NCI-H2196 treated with DMSO at 0.1 percent for 48 hours (cell line): Measurements from ENCODE around the gene SPHK2.
"Not testable (repeated sequence)": the region's sequence is repeated elsewhere in the genome, so short reads cannot be mapped to it uniquely, and the experiment has no call there.

Experiments
- DNase-seq: peaks from one replicate; lab custom pipeline; 2025; ENCODE audit not compliant: unreplicated experiment; lab: John Stamatoyannopoulos, UW

Gene SPHK2

GRCh38 chr19:48678201-48678600, 58.9 kb downstream of the SPHK2 start:
- no peak for DNase-seq

GRCh38 chr19:48680006-48680405, 60.7 kb downstream of the SPHK2 start:
- not testable (repeated sequence) for DNase-seq
